ENCODE results near the gene EPHA2.

EPHA2 gene

DNA sequence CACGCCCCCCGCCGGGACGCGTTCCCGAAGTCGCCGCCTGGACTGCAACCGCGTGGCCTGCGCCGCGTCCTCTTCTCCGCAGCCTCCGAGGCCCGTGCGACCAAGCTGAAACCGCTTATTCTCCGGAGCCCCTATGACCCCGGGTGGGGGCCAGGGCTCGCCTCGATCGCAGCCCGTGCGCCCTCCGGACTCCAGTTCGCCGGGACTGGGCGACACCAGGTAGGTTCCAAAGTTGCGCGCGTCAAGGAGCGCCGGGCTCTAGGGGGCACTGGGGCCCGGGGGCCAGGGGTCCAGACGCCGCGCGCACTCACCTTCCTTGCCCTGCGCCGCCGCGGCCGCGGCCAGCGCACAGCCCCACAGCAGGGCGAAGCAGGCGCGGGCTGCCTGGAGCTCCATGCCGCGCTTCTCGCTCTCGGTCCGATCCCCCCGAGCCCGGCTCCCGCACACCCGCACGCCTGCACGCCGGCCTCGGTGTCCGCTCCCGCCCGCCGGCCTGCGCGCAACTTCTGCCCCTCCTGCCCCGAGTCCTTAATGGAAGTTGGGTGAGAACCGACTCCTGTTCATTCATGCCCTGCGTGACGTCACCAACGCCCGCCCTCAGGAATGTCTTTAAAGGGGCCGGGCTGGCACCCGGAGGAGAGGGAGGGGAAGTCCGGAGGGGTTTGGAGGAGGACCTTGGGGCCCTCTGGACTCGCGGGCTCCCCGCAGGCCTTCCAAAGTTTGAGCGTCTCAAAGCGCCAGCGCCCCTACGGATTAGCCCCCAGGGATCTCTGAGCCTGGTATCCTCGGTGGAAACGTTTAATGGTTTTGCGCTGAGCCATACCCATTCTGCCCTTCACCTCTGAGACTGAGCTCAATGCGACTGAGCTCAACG is at the start of gene EPHA2:
Gene EPHA2 (minus strand): TSS at position 533 of the 874 bp plus-strand sequence. CDS start 137 bp downstream, at position 396.
- Histone ChIP-seq H4K20me1 (ENCODE audit: insufficient read depth) (no peaks in the 10 kb centered on the region), H3K27me3 (ENCODE audit: insufficient read depth, low read depth) (no peaks in the 10 kb centered on the region), H3K27ac (no peak within 1 kb of the TSS), H2AFZ (ENCODE audit: low read depth) (no peak within 1 kb of the TSS), H3K4me3 (IDR thresholded peaks at IDR 0.05; ENCODE audit: insufficient read depth, low read depth, low read length) (no peak within 1 kb of the TSS), H3K4me2 (no peak within 1 kb of the TSS), H3K4me1 (ENCODE audit: low read depth, poor library complexity, severe bottlenecking) (peaks cover 13% of the 10 kb centered on the region), H3K36me3 (ENCODE audit: insufficient read depth) (no peaks in the 10 kb centered on the region), H3K79me2 (ENCODE audit: insufficient read depth, low read depth) (no peaks in the 10 kb centered on the region), H3K9ac (no peak within 1 kb of the TSS)
- TF ChIP-seq, protein P1, sequence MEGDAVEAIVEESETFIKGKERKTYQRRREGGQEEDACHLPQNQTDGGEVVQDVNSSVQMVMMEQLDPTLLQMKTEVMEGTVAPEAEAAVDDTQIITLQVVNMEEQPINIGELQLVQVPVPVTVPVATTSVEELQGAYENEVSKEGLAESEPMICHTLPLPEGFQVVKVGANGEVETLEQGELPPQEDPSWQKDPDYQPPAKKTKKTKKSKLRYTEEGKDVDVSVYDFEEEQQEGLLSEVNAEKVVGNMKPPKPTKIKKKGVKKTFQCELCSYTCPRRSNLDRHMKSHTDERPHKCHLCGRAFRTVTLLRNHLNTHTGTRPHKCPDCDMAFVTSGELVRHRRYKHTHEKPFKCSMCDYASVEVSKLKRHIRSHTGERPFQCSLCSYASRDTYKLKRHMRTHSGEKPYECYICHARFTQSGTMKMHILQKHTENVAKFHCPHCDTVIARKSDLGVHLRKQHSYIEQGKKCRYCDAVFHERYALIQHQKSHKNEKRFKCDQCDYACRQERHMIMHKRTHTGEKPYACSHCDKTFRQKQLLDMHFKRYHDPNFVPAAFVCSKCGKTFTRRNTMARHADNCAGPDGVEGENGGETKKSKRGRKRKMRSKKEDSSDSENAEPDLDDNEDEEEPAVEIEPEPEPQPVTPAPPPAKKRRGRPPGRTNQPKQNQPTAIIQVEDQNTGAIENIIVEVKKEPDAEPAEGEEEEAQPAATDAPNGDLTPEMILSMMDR (conservative IDR thresholded peaks at IDR 0.05; ENCODE audit: low read depth, low read length), result no peak

DNA sequence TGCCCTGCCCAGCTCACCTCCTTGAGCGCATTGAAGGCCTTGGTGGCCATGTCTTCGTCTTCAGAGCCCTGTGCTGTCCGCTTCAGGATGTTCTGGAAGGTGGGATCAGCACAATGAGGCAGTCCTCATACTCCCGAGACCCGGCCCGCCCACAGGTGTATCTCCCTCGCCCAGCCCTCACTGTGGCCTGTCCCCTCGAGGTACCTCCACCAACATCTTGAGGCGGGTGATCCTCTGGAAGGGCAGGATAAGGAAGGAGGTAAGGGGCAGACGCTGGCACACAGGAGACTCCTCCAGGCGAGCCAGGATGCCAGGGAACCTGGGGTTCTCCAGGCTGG is 49.4 kb upstream of the EPHA2 start:
- Histone ChIP-seq H4K20me1 (ENCODE audit: insufficient read depth) (no peaks in the 10 kb centered on the region), H3K4me2 (no peak overlapping the region), H3K27ac (no peak overlapping the region), H3K4me3 (IDR thresholded peaks at IDR 0.05; ENCODE audit: insufficient read depth, low read depth, low read length) (no peak overlapping the region), H3K79me2 (ENCODE audit: insufficient read depth, low read depth) (no peaks in the 10 kb centered on the region), H3K4me1 (ENCODE audit: low read depth, poor library complexity, severe bottlenecking) (peaks cover 6% of the 10 kb centered on the region), H2AFZ (ENCODE audit: low read depth) (no peak overlapping the region), H3K27me3 (ENCODE audit: insufficient read depth, low read depth) (no peaks in the 10 kb centered on the region), H3K36me3 (ENCODE audit: insufficient read depth) (no peaks in the 10 kb centered on the region), H3K9ac (no peak overlapping the region)
- TF ChIP-seq, protein P1 (conservative IDR thresholded peaks at IDR 0.05; ENCODE audit: low read depth, low read length), result no peak; the same call in 1 of the 2 replicates

DNA sequence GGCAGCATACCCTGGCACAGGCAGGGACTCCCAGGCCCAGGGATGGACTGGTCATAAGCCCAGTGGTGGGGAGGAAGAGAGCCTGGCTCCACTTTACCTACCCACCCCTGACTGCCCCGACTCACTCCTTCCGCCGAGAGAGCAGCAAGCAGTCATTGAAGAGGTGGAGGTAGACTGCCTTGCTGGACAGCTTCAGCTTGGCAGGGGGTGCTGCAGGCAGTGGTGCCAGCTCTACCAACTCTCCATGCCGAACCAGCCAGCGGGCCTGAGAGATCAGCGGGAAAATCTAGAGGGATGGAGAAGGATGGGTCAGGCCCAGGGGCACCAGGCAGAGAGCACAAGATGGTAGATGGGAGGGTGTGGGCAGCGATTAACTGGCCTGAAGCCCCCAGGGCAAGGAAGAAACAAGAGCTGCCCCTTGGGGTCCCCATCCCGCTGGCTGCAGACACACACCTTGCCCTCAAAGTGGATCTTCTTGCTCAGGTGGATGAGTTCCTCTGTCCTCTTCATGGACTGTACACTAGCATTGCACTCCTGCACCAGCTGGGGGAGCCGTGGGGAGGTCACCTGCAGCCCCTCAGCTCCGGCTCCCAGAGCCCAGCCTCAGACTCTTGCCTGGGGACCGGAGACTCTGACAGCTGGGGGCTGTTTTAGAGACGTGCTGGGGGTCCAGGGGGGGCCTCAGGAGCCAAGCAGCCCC is 48.9 kb upstream of the EPHA2 start:
- H3K36me3 ChIP-seq (ENCODE audit: insufficient read depth), result no peaks in the 10 kb centered on the region
- H3K79me2 ChIP-seq (ENCODE audit: insufficient read depth, low read depth), result no peaks in the 10 kb centered on the region
- no peak overlapping the region for H2AFZ ChIP-seq (ENCODE audit: low read depth)
- TF ChIP-seq, protein P1 (conservative IDR thresholded peaks at IDR 0.05; ENCODE audit: low read depth, low read length), result peak; percentile 43
- no peaks in the 10 kb centered on the region for H3K27me3 ChIP-seq (ENCODE audit: insufficient read depth, low read depth)
- H3K4me3 ChIP-seq (IDR thresholded peaks at IDR 0.05; ENCODE audit: insufficient read depth, low read depth, low read length), result no peak overlapping the region
- no peaks in the 10 kb centered on the region for H4K20me1 ChIP-seq (ENCODE audit: insufficient read depth)
- H3K9ac ChIP-seq, result no peak overlapping the region
- H3K4me2 ChIP-seq, result no peak overlapping the region
- peaks cover 6% of the 10 kb centered on the region for H3K4me1 ChIP-seq (ENCODE audit: low read depth, poor library complexity, severe bottlenecking)
- no peak overlapping the region for H3K27ac ChIP-seq

DNA sequence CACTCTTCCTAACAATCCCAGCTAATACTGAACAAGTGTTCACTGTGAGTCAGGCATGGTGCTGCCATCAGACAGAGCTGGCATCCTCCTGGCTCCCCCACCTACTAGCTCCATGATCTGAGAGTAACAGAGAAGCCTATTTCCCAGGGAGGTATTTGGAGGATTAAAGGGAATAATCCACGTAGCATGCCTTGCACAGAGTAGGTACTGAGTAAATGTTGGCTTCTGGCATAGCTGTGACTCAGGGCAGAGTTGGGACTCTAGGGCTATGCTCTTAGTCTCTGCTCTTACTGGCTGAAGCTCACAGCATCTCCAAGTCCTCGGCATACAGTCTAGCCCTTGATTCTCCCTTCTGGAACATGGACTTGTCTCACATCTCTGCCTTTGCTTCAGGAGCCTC is 48.3 kb upstream of the EPHA2 start:
- no peaks in the 10 kb centered on the region for H4K20me1 ChIP-seq (ENCODE audit: insufficient read depth)
- H3K36me3 ChIP-seq (ENCODE audit: insufficient read depth), result no peaks in the 10 kb centered on the region
- H3K4me2 ChIP-seq, result no peak overlapping the region
- no peaks in the 10 kb centered on the region for H3K79me2 ChIP-seq (ENCODE audit: insufficient read depth, low read depth)
- H3K9ac ChIP-seq, result no peak overlapping the region
- H3K4me1 ChIP-seq (ENCODE audit: low read depth, poor library complexity, severe bottlenecking), result peaks cover 6% of the 10 kb centered on the region
- TF ChIP-seq, protein P1 (conservative IDR thresholded peaks at IDR 0.05; ENCODE audit: low read depth, low read length), result no peak
- H2AFZ ChIP-seq (ENCODE audit: low read depth), result no peak overlapping the region
- no peak overlapping the region for H3K4me3 ChIP-seq (IDR thresholded peaks at IDR 0.05; ENCODE audit: insufficient read depth, low read depth, low read length)
- H3K27me3 ChIP-seq (ENCODE audit: insufficient read depth, low read depth), result no peaks in the 10 kb centered on the region
- H3K27ac ChIP-seq, result no peak overlapping the region
